Esophagus squamous epithelium (tissue), 5 donors: ENCODE data around the gene ELP2. TPM values are rescaled to one million over a fixed set of nuclear protein-coding genes. Genes with fewer than 3 reads are reported as not detected.
A peak's percentile ranks its signal among the peaks of the same experiment; 100 is the strongest.

Source experiments
- DNase-seq: peaks from one replicate; lab custom pipeline; 2025; lab: John Stamatoyannopoulos, UW
- H3K27ac ChIP-seq, 4 donors: fragments of 200-600 bp; sonication (generic); one replicate each; pipeline ENCODE4 v1.5.1; 2016 to 2019; ENCODE audit warnings: mild to moderate bottlenecking in 1 of 4
- H3K27me3 ChIP-seq, 4 donors: fragments of 200-600 bp; sonication (generic); 1 replicate in 3 of 4; 2 replicates in 1 of 4; pipeline versions ENCODE4 v1.5.1 to v1.6.0; 2017 to 2021; ENCODE audit warnings: antibody characterized with exemption in 1 of 4
- H3K36me3 ChIP-seq, 3 donors: fragments of 200-600 bp; sonication (generic); one replicate each; pipeline ENCODE4 v1.5.1; 2016 to 2019
- H3K4me1 ChIP-seq, 3 donors: fragments of 200-600 bp; sonication (generic); one replicate each; pipeline ENCODE4 v1.5.1; 2017 to 2019
- H3K4me3 ChIP-seq, 4 donors: fragments of 200-600 bp; sonication (generic); 1 replicate in 3 of 4; 2 replicates in 1 of 4; pipeline ENCODE4 v1.5.1; 2016 to 2019; ENCODE audit warnings: mild to moderate bottlenecking in 2 of 4, moderate library complexity in 1 of 4
- H3K9me3 ChIP-seq, 3 donors: fragments of 200-600 bp; sonication (generic); one replicate each; pipeline ENCODE4 v1.5.1; 2016 to 2019
- CTCF ChIP-seq, 6 experiments: fragments of 450-650 bp in 4 of 6; fragments of 200-600 bp in 2 of 6; sonication (generic) in 2 of 6; IDR thresholded peaks; one replicate each; pipeline ENCODE4 v1.5.1; 2016 to 2019; ENCODE audit warnings: antibody characterized with exemption in 6 of 6, mild to moderate bottlenecking in 4 of 6, moderate library complexity in 4 of 6
- POLR2A ChIP-seq, 4 donors: fragments of 450-650 bp; IDR thresholded peaks; one replicate each; pipeline ENCODE4 v1.6.1; 2017; ENCODE audit warnings: antibody characterized with exemption in 4 of 4, mild to moderate bottlenecking in 4 of 4, moderate library complexity in 3 of 4
- WGBS, 2 donors: methylation state at CpG; one replicate each; pipeline ENCODE4 v1.1.5; 2018; 5-methylcytosine and 5-hydroxymethylcytosine counted together
- intact Hi-C: fragments of 100-400 bp; cut with DNase I; formaldehyde crosslinking; loops from one replicate; pipeline ENCODE4 v1.15.0; 2022
- total RNA-seq, 4 donors: library from RNA; depleted of rRNA; stranded (reverse); fragments of >200 nt; gene quantifications; one replicate each; pipeline ENCODE4 v1.1.0, GENCODE V29; 2016
- donor health status: DM: yes; HTN: yes; CAD: no.

ELP2 gene
- total RNA-seq, 4 donors from 2014 or later: 13.0 to 61.0 (median 28.0) TPM

GRCh38 chr18:36120297-36120696 is 9.4 kb upstream of the ELP2 start:
- no peak for TF ChIP-seq CTCF (IDR thresholded peaks at IDR 0.05)
- TF ChIP-seq POLR2A (IDR thresholded peaks at IDR 0.05): no peak
- no peak overlapping the region for H3K4me3 ChIP-seq
- WGBS, 2 donors: 87 to 90% methylated on average over 3 of the region's 3 CpGs
- peaks cover 0 to 78% (median 0%) of the 10 kb centered on the region in 3 donors for H3K36me3 ChIP-seq
- no peaks in the 10 kb centered on the region for H3K4me1 ChIP-seq
- DNase-seq: no peak
- H3K27ac ChIP-seq: no peak overlapping the region
- intact Hi-C loops: no loop called here
- no peaks in the 10 kb centered on the region for H3K9me3 ChIP-seq
- no peaks in the 10 kb centered on the region for H3K27me3 ChIP-seq

GRCh38 chr18:36124841-36125240 is 4.9 kb upstream of the ELP2 start:
- intact Hi-C loops: no loop called here
- TF ChIP-seq CTCF (IDR thresholded peaks at IDR 0.05): no peak
- no peak for TF ChIP-seq POLR2A (IDR thresholded peaks at IDR 0.05)
- H3K27ac ChIP-seq: no peak overlapping the region
- WGBS, 2 donors: 47 to 64% methylated on average over 4 of the region's 4 CpGs
- peaks cover 4 to 23% (median 7%) of the 10 kb centered on the region in 3 donors for H3K4me1 ChIP-seq
- peaks cover 0 to 50% (median 0%) of the 10 kb centered on the region in 3 donors for H3K36me3 ChIP-seq
- H3K4me3 ChIP-seq: no peak overlapping the region
- no peak for DNase-seq
- H3K27me3 ChIP-seq: no peaks in the 10 kb centered on the region
- no peaks in the 10 kb centered on the region for H3K9me3 ChIP-seq

- peaks cover 0 to 32% (median 0%) of the 10 kb centered on the region in 3 donors for H3K36me3 ChIP-seq
- no peaks in the 10 kb centered on the region for H3K9me3 ChIP-seq
- intact Hi-C loops: no loop called here
- peaks cover 12 to 38% (median 14%) of the 10 kb centered on the region in 3 donors for H3K4me1 ChIP-seq
- H3K27ac ChIP-seq: no peak overlapping the region
- DNase-seq: no peak
- WGBS, 2 donors: 89 to 96% methylated on average over 8 of the region's 8 CpGs
- H3K4me3 ChIP-seq: no peak overlapping the region
- no peak for TF ChIP-seq CTCF (IDR thresholded peaks at IDR 0.05)
- no peak for TF ChIP-seq POLR2A (IDR thresholded peaks at IDR 0.05)
- H3K27me3 ChIP-seq: no peaks in the 10 kb centered on the region
Observed at GRCh38 chr18:36126668-36127067, 3.0 kb upstream of the ELP2 start.

GRCh38 chr18:36127836-36128529 is 1.7 kb upstream of the ELP2 start:
- peak overlapping the region in 3 of 4 donors; percentile 18 to 100 (median 99) for H3K27ac ChIP-seq
- WGBS, 2 donors: 31 to 32% methylated on average over 15 of the region's 15 CpGs
- TF ChIP-seq CTCF (IDR thresholded peaks at IDR 0.05) (no peak), POLR2A (IDR thresholded peaks at IDR 0.05) (no peak)
- H3K9me3 ChIP-seq: no peaks in the 10 kb centered on the region
- intact Hi-C loops: no loop called here
- DNase-seq: no peak
- H3K4me3 ChIP-seq: peak overlapping the region; percentile 67 to 98 (median 86)
- H3K27me3 ChIP-seq: no peaks in the 10 kb centered on the region
- peaks cover 0 to 19% (median 0%) of the 10 kb centered on the region in 3 donors for H3K36me3 ChIP-seq
- peaks cover 12 to 51% (median 14%) of the 10 kb centered on the region in 3 donors for H3K4me1 ChIP-seq

- peaks cover 0 to 14% (median 0%) of the 10 kb centered on the region in 3 donors for H3K36me3 ChIP-seq
- intact Hi-C loops: no loop called here
- peak overlapping the region; percentile 98 to 100 (median 99) for H3K27ac ChIP-seq
- no peak for TF ChIP-seq CTCF (IDR thresholded peaks at IDR 0.05)
- TF ChIP-seq POLR2A (IDR thresholded peaks at IDR 0.05): no peak
- DNase-seq: no peak
- H3K9me3 ChIP-seq: no peaks in the 10 kb centered on the region
- H3K4me1 ChIP-seq: peaks cover 12 to 51% (median 14%) of the 10 kb centered on the region in 3 donors
- WGBS, 2 donors: 1 to 2% methylated on average over 12 of the region's 12 CpGs
- no peaks in the 10 kb centered on the region for H3K27me3 ChIP-seq
- peak overlapping the region; percentile 67 to 98 (median 86) for H3K4me3 ChIP-seq
Observed at GRCh38 chr18:36128530-36128870, 1.2 kb upstream of the ELP2 start.
